HG03025 (cell line): ENCODE results near the gene SLC10A6.

Experiments used
- ATAC-seq: cut with Tn5 transposase; IDR thresholded peaks from one replicate; pipeline ENCODE4 v1.9.1; 2021; ENCODE audit warnings: mild to moderate bottlenecking, moderate library complexity; ENCODE audit not compliant: unreplicated experiment, low FRiP score

Gene SLC10A6

DNA sequence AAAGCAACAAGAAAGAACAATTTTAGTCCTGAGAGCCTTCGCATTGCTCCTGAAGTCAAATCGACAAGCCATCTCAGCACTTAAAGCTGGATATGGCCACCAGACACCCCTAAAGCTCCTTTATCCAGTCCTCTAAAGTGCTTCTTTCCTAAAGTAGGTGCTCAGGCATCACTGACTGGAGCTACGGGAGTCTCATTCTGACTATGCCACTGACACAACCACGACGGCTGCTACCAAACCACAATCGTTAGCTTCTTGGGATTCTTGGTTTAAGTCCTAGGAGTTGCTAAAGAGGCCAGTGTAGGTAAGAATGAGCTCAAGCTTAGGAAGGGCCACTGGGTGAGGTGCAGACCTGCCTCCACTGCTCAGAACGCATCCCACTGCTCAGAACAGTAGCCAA is 1.0 kb downstream of the SLC10A6 start:
- no peak for ATAC-seq

DNA sequence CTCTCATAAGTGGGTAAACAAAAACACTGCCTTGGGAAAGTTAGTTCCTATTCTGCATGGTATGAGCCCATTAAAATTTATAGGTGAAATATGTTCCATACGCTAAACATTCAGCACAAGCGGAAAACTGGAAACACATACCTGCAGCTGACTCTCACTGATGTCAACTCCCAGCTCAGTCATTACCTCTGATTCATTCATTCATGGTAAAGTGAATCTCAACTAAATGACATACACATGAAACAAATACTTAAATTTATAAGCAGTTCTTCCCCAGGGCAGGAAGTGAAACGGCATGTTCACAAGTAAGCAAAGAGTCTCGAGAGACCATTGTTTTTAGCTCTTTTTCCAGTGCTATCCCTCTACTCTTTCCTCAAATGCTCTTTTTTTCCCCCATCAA is 1.6 kb downstream of the SLC10A6 start:
- ATAC-seq = no peak

DNA sequence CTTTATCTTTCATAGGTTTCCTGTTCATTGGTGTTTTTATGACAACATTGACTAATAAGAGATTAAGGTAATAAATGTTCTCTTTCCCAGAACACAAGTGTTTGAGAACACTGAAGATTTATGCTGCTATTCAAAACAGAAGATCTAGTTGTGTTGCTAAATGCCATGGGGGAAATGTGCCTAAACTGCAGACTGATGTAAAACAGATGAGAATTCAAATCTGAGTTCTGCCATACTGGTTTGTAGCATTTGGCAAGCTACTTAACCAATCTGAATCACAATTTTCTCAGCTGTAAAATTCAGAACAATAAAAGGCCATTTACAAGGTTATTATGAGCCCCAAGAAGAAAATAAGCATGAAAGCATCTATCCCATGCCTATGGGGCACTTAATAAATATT is 2.3 kb downstream of the SLC10A6 start:
- ATAC-seq = no peak

DNA sequence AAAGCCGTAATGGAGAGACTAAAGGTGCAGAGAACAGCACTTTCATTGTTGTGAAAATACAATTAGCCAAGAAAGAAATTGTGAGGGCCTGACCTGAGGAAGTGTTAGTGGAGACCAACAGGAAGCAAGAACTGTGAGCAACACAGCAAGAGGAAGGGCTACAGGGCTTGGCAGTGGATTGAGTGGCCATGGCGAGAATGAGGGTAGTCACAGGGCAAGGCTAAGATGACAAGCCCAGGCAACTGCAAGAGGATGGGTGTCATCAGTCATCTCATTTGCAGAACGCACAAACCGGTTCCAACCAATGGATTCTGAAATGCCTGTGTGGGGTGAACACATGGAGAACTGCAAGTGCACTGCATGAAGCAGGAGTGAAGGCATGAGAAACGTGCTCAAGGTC is 3.6 kb downstream of the SLC10A6 start:
- ATAC-seq = no peak

DNA sequence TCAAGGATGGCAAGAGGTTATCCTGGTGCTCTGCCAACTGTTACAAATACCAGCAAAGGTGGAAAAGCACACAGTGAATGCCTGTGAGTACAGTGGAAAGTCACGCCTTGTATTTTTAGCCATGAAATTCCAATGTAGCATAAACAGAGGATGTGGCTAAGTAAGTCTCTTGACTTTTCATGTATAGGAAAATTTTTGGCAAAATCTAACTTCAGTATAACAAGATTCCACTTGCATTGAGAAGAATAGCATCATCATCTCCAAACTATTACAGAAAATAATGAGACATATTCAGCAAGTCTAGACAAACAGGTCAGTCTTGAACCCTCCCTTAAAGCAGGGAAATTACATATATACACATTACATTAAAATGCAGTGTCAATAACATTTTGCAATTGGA is 7.9 kb downstream of the SLC10A6 start:
- ATAC-seq = no peak

DNA sequence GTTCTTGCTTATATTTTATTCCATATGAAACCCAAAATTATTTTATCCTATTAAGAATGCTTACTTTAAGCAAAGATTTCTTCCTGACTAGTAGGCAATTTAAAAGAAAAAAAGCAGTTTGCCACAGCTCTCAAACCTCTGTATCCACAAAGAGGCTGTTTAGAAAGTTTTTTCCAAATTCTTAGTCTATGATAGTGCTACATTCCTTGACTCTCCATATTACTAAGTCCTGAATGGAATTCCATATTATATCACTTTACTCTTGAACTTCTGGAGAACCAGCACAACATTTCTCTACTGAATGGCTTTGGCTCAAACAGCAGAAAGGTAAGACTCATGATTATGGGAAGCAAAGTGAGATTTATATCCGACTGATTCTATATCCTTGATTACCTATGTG is 8.3 kb downstream of the SLC10A6 start:
- ATAC-seq = no peak

DNA sequence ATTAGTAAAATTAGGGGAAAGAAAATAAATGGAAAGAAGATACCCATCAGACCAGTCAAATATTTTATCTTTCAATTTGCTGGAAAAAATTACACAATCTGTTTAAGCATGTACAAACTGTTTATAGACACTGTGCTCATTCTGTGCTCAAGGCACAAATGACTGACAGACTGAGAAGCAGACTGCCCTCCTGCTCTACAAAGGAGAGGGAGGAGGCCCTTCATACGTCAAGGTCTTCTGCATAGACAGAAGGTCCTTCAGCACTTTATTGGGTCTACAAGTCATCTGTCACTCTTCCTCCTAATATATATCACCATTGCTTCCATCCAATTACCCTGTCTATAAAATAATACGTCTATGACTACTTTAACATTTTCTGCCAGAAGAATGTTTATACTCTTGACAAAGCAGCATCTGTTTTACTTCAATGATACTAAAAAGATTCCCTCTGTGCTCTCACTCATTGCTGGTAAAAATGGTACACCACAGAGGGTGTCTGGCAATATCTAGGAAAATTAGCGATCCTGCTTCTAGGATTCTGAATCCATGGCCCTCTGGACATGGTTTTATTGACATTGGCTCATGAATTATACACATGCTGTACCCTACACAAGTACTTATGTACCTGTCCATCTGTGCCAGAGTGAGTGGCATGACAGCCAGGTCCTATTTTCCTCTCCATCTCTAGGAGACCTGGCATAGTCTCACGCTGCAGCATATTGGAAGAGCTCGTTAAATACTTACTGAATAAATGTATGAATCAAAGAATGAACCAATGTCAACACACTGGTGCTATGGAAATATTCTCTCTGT is 11.3 kb downstream of the SLC10A6 start:
- no peak for ATAC-seq

DNA sequence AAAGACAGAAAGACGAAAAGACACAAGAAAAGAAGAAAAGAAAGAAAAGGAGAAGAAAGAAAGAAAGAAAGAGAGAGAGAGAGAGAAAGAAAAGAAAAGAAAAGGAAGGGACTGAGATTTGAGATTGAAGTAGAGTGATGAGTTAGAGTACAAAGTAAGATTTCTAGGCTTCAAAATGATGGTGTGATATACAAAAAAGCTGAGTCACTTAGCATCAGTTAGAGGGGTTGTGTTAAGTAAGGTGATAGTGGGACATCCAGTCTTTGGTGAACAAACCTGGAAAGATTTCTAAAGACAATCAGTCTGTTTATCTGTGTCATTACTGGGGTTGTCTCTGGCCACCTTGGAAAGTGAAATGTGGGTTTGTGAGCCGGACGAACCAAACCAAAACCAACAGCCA is 13.5 kb downstream of the SLC10A6 start:
- no peak for ATAC-seq

DNA sequence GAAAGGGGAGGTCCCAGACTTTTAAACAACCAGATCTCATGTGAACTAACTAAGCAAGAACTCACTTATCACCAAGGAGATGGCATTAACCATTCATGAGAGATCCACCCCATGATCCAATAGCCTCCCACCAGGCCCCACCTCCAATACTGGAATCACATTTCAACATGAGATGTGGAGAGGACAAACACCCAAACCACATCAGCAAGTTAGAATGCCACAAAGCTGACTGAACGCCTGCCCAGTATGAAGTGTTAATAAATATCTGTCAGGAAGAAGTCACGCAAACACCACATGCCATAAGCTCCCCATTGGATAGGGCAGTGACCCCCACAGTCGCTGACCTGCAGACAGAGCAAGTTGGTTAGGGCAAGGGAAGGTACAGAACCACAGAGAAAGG is 14.3 kb downstream of the SLC10A6 start:
- ATAC-seq = no peak

DNA sequence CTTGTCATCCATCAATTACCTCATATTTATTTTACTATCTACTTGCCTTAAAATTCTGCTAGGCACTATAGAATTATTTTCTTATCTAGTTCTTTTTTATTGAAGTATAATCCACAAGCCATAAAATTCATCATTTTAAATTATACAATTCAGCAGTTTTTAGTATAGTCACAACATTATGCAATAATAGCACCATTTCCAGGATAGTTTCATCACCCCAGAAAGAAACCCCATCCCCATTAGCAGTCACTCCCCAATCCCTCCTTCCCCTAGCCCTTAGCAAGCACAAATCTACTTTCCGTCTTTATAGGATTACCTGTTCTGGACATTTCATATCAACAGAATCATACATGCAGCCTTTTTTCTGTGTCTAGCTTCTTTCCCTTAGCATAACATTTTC is 15.6 kb downstream of the SLC10A6 start:
- ATAC-seq = no peak

DNA sequence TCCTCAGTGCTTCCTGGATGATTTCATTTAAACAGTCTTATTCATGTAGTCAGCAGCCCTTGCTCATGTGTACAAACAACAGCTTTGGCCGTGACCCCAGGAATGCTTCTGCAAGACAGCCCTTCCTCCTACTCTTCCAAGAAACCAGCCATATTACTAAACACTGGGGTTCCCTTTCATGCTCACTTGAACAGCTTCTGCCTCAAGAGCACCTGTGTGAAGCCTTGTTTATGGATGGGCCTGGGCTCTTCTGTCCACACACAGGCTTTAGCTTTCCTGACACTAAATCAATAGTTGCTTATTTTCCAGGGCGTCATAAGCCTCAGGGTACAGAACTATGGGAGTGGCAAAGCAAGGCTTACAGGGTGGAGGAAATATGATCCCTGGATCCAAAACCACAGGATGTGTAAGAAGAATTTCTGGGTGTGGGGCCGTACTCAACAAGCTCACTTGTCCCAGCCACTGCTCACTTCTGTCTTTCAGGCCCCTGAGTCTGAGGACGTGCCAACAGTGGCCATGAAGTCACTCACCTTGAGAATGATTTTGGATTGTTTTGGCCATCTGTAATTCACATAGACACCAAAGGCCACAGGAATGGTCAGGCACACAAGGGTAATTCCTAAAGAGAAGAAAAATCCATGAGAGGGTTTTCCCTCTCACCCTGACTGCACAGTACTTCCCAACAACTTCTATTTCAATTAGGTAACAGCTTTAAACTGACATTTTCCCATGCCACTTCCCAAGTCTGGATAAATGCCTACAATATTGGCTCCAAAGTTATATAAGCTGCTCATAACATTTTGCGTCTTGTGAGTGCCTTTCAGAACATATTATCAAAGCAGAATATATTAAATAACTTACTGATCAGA is 17.7 kb downstream of the SLC10A6 start:
- ATAC-seq = no peak

DNA sequence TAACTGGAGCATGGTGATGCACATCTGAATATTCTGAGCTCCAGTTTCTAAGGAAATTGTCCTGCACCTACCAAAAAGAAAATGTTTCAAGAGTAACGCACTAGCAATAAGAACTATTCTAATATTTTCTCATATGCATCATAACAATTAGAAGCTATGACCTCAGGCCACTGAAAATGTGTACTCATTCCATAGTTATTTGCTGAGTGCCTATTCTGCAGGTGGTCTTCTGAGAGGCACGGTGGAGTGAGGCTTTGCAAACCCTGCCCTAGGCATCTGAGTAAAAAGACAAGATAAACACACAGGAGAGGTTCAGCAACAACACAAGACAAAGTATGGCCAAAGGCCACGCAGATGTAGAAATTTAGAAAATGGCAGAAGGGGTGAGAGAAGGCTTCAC is 23.7 kb downstream of the SLC10A6 start:
- no peak for ATAC-seq

DNA sequence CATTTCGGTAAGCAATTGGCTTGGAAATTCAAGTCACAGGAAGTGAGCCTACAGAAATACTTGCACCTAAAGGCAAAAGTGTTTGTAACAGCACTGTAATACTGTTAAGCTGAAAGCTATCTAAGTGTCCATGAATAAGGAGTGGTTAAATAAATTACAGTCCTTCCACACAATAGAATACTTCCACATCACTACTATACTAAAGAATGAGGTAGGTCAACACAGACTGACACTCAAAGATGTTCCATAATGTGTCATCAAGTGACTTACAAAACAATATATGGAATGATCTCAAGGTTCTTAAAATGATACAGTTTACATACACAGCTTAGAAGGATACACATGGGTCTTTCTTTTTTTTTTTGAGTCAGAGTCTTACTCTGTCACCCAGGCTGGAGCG is 27.0 kb downstream of the SLC10A6 start:
- ATAC-seq = no peak

DNA sequence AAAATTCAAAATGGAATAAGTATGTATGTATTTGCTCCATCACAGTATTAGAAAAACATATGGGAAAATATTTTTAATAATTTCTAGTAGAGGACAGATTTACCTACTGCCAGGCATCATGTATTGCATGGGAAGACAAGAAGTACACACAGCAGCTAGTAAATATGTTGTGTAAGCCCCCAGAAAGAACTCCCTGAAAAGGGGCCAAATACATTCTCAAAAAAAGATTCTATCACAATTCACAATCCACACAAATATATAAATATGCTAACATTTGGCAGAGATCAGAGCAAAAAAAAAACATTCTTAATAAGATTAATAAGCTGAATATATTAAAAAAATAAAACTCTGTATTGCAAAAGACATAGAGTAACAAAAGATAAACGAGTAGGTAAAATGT is 28.0 kb downstream of the SLC10A6 start:
- no peak for ATAC-seq

DNA sequence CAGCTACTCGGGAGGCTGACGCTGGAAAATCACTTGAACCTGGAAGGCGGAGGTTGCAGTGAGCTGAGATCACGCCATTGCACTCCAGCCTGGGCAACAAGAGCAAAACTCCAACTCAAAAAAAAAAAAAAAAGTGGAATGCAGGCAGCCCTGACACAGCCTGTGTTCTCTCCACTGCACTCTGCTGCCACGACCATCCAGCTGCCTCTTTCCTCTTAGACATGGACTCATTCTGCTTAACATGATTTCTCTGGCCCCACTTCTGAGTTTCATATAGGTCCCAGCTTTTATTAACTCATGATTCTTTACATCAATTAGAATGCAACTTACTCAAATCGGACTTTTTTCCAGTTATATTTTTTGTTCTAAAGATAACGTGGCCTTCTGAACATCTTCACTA is 29.6 kb downstream of the SLC10A6 start:
- ATAC-seq = no peak

DNA sequence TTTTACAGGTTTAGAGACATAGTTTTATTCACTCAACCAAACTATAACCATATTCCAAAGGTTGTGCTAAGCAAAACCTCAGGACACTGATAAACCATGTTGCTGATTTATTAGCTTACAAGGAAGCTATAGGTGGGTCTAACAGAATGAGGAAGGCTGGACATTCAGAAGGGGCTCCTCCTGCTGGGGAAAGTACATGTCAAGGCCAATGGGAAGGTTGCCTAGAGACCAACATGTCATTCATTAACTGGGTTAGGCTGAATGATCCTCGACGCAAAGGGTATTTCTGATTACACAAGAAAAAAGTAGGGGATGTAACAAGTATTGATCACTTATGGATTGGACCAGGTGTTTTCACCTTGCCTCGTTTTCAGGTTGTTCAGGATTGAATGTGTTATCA is 30.3 kb downstream of the SLC10A6 start:
- no peak for ATAC-seq

DNA sequence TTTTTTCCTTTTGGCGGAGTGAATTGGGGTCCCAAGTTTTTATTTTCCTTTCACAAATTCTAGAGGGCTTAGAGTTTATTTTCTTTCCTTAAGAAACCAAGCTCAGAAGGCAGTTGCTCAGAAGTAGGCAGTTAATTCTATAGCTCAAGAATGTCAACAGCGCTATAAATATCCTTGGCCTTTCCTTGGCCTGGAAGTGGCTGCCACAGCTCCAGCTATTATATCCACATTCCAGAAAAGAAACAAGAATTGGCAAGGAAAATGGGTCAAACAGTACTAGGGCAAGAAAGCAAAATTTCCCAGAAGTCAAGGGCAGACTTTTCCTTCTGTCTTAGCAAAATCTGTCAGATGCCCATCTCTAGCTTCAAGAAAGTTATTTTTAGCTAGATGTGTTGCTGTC is 31.0 kb downstream of the SLC10A6 start:
- ATAC-seq = no peak

DNA sequence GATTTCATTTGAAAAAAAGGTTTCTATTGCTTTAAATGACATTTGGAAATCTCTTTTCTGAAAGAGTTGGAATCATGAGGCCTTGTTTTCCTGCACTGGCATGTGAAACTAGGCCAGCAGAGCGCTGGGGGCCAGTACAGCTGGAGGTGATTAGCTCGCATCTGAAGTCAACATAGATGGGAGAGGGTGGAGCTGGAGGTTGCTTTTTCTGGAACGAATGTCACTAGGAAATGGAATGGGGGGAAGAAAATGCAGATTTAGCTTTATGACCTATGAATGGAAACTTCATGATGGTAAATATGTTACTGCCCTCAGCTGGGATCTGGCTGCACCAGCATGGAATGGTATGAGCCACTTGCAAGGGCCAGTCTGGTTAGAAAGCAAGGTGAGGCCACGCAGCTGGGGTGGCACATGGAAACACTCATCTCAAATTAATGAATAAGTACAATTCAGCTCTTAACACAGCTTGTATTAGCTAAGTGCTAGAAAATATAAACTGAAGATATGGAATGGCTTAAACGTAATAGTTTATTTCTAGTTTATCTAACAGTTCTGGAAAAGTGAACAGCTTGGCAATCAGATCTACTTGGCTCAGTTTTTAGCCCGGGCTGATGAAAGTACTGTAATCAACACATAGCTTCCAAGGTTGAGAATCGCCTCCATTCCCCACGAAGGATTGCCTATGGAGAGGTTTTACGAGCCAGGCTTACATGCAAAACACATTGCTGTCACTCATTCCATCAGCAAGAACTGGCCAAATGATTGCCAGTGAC is 32.5 kb downstream of the SLC10A6 start:
- ATAC-seq = no peak

DNA sequence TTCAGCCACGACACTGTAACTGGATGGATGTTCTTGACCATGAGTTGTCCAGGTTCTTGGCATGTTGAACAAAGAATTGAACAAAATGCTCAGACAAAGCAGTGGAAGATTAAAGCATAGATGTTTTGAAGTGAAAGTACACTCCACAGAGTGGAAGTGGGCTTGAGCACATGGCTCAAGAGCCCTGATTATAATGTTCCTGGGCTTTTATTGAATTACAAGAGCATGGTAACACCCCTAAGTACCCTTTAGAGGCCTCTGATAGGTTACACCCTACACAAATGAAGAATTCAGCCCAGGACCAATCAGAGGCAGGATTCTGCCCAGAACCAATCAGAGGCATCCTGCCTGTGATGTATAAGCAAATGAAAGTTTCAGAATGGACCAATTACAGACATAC is 33.5 kb downstream of the SLC10A6 start:
- no peak for ATAC-seq

DNA sequence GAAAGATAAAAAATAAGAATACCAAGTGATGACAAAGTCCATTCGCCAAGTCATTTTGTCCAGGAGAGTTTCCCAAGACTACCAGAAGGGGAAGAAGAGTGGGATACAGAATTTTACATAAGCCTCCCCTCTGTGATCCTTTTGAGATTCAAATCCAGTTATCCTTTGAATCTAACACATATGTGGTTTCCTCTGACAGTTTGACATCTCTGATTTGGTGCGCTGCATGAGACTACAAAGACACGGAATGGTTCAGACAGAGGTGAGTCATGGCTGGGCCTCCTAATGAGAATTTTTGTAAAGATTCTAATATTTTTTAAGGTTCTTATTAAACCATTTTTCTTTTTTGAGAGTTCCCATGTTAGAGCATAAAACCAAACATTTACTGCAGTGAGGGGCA is 38.3 kb downstream of the SLC10A6 start:
- ATAC-seq = no peak

DNA sequence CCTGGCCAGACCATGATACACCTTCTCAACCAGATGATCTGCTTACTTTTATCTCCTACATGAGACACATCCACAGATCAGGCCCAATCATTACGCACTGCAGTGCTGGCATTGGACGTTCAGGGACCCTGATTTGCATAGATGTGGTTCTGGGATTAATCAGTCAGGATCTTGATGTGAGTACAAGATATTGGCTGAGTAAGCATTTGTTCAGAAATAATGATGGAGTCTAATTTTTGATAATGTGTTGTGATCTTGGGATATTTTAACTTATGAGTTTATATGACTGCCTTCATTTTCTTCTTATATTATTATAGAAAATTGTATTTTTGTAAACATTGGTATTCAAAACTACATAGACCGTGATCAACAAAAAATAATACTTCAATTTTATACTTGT is 39.4 kb downstream of the SLC10A6 start:
- ATAC-seq = no peak
